Hepatocyte (in vitro differentiated cells): ENCODE measurements around the gene SPACA7. TPM values are rescaled to one million over a fixed set of nuclear protein-coding genes. Genes with fewer than 3 reads are reported as not detected.

Experiments used
- DNase-seq: peaks from one replicate; pipeline ENCODE4 v3.0.0-alpha.2; 2016; ENCODE audit warnings: low spot score
- H2AFZ ChIP-seq: fragments of 200-600 bp; sonication (generic); 2 replicates; pipeline ENCODE4 v1.6.0; 2016; ENCODE audit warnings: antibody characterized with exemption, mild to moderate bottlenecking
- H3K27ac ChIP-seq: fragments of 200-600 bp; sonication (generic); 2 replicates; pipeline ENCODE4 v1.5.1; 2016; ENCODE audit warnings: mild to moderate bottlenecking
- H3K27me3 ChIP-seq: fragments of 200-600 bp; sonication (generic); 2 replicates; pipeline ENCODE4 v1.6.1; 2016
- H3K36me3 ChIP-seq: fragments of 200-600 bp; sonication (generic); replicated peaks from 2 replicates; pipeline ENCODE4 v1.5.1; 2016; ENCODE audit warnings: low read depth; ENCODE audit not compliant: insufficient read depth
- H3K4me1 ChIP-seq: fragments of 200-600 bp; sonication (generic); 2 replicates; pipeline ENCODE4 v1.5.1; 2016; ENCODE audit warnings: mild to moderate bottlenecking, moderate library complexity; ENCODE audit not compliant: insufficient read depth
- H3K4me2 ChIP-seq: fragments of 200-600 bp; sonication (generic); 2 replicates; pipeline ENCODE4 v1.6.0; 2016
- H3K4me3 ChIP-seq: fragments of 200-600 bp; sonication (generic); 2 replicates; pipeline ENCODE4 v1.5.1; 2016; ENCODE audit warnings: mild to moderate bottlenecking
- H3K79me2 ChIP-seq: fragments of 200-600 bp; sonication (generic); 2 replicates; pipeline ENCODE4 v1.6.0; 2017; ENCODE audit warnings: mild to moderate bottlenecking
- H3K9me2 ChIP-seq: fragments of 200-600 bp; sonication (generic); replicated peaks from 2 replicates; pipeline ENCODE4 v1.6.0; 2017; ENCODE audit warnings: mild to moderate bottlenecking; ENCODE audit not compliant: insufficient read depth
- H3K9me3 ChIP-seq: fragments of 200-600 bp; sonication (generic); 2 replicates; pipeline ENCODE4 v1.5.1; 2016; ENCODE audit warnings: low read depth, mild to moderate bottlenecking
- H4K20me1 ChIP-seq: fragments of 200-600 bp; sonication (generic); 2 replicates; pipeline ENCODE4 v1.6.0; 2016; ENCODE audit warnings: mild to moderate bottlenecking; ENCODE audit not compliant: insufficient read depth, poor library complexity, severe bottlenecking
- EZH2 ChIP-seq: fragments of 200-600 bp; sonication (generic); IDR thresholded peaks from 2 replicates; pipeline ENCODE4 v1.6.1; 2016; ENCODE audit warnings: antibody characterized with exemption, mild to moderate bottlenecking, borderline replicate concordance
- EZH2phosphoT487 ChIP-seq: fragments of 200-600 bp; sonication (generic); IDR thresholded peaks from one replicate; pipeline ENCODE4 v1.6.1; 2018; ENCODE audit warnings: antibody characterized with exemption, mild to moderate bottlenecking, low read depth, moderate library complexity; ENCODE audit not compliant: unreplicated experiment, severe bottlenecking
- WGBS: methylation state at CpG from one replicate; pipeline ENCODE4 v1.1.6; 2016; ENCODE audit warnings: low lambda C conversion rate; ENCODE audit errors: missing lambda C conversion rate; 5-methylcytosine and 5-hydroxymethylcytosine counted together
- polyA plus RNA-seq: library from polyadenylated mRNA; unstranded; fragments of >200 nt; fragmentation: Nextera tagmentation; extraction: Ambion mirVana; gene quantifications from 2 replicates; pipeline ENCODE4 v1.2.1, GENCODE V29; 2016
- total RNA-seq: library from RNA; depleted of rRNA; stranded (reverse); fragments of >200 nt; gene quantifications from 2 replicates; pipeline ENCODE4 v1.2.3, GENCODE V29; 2014
- TF ChIP-seq, protein P1 (sequence below): fragments of 200-600 bp; sonication (generic); IDR thresholded peaks from 2 replicates; pipeline ENCODE4 v1.5.1; 2016; ENCODE audit warnings: antibody characterized with exemption, mild to moderate bottlenecking; ENCODE audit not compliant: poor library complexity

SPACA7 gene
- total and polyA plus RNA-seq, 2 experiments from 2014 or later = not detected

DNA sequence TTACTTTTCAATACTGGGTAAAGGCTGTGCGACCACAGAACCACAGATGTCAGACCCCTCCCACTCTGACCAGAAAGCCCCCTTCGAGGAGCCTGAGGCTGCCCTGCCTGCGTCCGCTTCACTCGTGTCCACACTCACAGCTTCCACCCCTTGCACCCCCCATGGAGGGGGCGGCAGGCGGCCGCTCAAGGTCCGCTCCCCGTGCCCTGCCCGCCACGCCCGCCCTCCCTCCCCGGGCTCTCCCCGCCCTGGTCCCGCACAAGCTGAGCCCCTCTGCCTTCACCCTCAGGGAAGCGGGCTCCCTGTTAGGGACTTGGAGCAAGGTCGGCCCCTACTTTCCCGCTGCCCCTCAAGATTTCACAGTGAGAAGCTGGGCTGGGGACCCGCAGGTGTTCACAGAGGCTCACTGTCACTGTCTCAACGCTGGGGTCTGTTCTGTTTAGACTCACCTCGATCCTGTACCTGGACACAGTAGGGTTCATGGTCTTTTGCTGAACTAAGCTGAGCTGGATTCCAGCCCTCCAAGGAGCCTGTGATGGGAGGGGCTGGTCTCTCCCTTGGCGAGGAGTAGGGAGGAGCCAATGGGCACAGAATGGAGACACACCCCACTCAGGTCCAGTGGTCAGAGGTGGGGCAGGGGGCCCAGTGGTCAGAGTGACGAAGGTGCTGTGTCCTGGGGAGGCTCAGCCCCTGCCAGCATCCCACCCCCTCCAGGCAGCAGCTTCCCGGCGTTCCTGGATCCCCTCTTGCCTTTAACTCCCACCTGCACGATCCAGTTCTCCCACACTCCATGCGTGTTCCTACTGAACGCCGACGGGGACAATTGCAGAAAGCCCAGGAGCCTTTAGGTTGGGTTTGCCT is 69.5 kb downstream of the SPACA7 start:
- Histone ChIP-seq H3K27ac (no peak overlapping the region), H4K20me1 (no peaks in the 10 kb centered on the region), H2AFZ (no peak overlapping the region), H3K36me3 (no peaks in the 10 kb centered on the region), H3K9me2 (no peaks in the 10 kb centered on the region), H3K9me3 (no peaks in the 10 kb centered on the region), H3K4me2 (no peak overlapping the region), H3K4me1 (no peaks in the 10 kb centered on the region), H3K27me3 (peaks cover 12% of the 10 kb centered on the region), H3K79me2 (no peaks in the 10 kb centered on the region), H3K4me3 (no peak overlapping the region)
- WGBS = 82% methylated on average over 18 of the region's 31 CpGs
- DNase-seq = no peak
- TF ChIP-seq, protein P1, sequence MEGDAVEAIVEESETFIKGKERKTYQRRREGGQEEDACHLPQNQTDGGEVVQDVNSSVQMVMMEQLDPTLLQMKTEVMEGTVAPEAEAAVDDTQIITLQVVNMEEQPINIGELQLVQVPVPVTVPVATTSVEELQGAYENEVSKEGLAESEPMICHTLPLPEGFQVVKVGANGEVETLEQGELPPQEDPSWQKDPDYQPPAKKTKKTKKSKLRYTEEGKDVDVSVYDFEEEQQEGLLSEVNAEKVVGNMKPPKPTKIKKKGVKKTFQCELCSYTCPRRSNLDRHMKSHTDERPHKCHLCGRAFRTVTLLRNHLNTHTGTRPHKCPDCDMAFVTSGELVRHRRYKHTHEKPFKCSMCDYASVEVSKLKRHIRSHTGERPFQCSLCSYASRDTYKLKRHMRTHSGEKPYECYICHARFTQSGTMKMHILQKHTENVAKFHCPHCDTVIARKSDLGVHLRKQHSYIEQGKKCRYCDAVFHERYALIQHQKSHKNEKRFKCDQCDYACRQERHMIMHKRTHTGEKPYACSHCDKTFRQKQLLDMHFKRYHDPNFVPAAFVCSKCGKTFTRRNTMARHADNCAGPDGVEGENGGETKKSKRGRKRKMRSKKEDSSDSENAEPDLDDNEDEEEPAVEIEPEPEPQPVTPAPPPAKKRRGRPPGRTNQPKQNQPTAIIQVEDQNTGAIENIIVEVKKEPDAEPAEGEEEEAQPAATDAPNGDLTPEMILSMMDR = no peak
- TF ChIP-seq EZH2phosphoT487 (no peak), EZH2 (no peak)

DNA sequence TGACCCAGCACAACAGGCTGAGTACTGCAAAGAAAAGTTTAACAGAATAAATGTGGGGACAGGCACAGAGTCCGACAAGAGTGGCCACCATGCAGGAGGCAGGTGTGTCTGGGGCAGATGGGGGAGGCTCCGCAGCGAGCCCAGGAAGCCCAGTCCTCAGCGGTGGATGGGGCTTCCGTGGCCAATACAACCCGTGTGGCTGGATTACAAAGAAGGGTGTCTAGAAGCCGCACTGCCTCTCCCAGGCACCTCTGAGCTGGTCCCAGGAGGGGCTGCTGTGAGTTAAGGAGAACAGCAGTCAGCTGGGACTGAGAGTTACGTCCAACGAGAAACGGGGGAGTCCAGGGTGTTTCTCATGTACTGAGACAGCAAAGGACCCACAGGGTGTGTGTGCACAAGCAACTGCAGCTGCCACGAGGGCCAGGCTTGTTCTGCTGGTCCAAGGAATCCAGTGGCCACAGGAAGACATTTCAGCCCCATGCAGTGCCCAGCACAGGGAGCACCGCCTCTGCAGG is 70.2 kb downstream of the SPACA7 start:
- no peak overlapping the region for H2AFZ ChIP-seq
- H4K20me1 ChIP-seq = no peaks in the 10 kb centered on the region
- H3K79me2 ChIP-seq = no peaks in the 10 kb centered on the region
- H3K4me1 ChIP-seq = no peaks in the 10 kb centered on the region
- TF ChIP-seq EZH2phosphoT487 (no peak), EZH2 (no peak)
- TF ChIP-seq, protein P1 = no peak
- no peaks in the 10 kb centered on the region for H3K36me3 ChIP-seq
- no peak for DNase-seq
- H3K4me2 ChIP-seq = no peak overlapping the region
- H3K9me3 ChIP-seq = no peaks in the 10 kb centered on the region
- WGBS = 90% methylated on average over 12 of the region's 12 CpGs
- H3K27me3 ChIP-seq = peaks cover 12% of the 10 kb centered on the region
- H3K9me2 ChIP-seq = no peaks in the 10 kb centered on the region
- H3K4me3 ChIP-seq = no peak overlapping the region
- no peak overlapping the region for H3K27ac ChIP-seq

DNA sequence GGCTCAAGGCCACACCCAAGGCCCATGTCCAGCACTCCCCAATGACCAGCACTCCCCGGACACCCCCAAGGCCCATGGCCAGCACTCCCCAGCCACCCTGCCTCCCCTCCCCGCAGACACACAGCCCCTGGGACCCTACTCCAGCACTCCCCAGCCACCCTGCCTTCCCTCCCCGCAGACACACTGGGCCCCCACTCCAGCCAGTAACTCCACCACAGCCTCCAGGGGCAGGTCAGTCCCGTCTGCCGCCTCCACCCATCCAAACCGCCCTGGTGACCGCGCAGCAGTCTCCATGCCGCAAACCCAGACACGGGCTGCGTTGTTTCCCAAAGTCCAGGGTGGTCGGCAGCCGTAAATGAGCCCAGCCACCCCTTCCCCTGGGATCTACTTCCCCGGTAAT is 70.7 kb downstream of the SPACA7 start:
- Histone ChIP-seq H2AFZ (no peak overlapping the region), H4K20me1 (no peaks in the 10 kb centered on the region), H3K36me3 (no peaks in the 10 kb centered on the region), H3K9me3 (no peaks in the 10 kb centered on the region), H3K27me3 (peaks cover 12% of the 10 kb centered on the region), H3K4me1 (no peaks in the 10 kb centered on the region), H3K4me2 (no peak overlapping the region), H3K79me2 (no peaks in the 10 kb centered on the region), H3K9me2 (no peaks in the 10 kb centered on the region), H3K4me3 (no peak overlapping the region), H3K27ac (no peak overlapping the region)
- TF ChIP-seq EZH2phosphoT487 (no peak), EZH2 (no peak)
- TF ChIP-seq, protein P1 = no peak
- WGBS = 96% methylated on average over 13 of the region's 14 CpGs
- DNase-seq = no peak
